ENCODE data around the gene ENTPD6.
"Not testable (repeated sequence)": the region's sequence is repeated elsewhere in the genome, so short reads cannot be mapped to it uniquely, and the experiment has no call there.

Gene ENTPD6

GRCh38 chr20:25195014-25195961 lies at the start of gene ENTPD6:
Gene ENTPD6 (plus strand): TSS chr20:25195712. CDS start chr20:25206537, 10,825 bp downstream.
- peak; percentile 94 to 95 for DNase-seq

GRCh38 chr20:25146976-25147375 lies 48.5 kb upstream of the ENTPD6 start:
- no peak for DNase-seq

GRCh38 chr20:25147716-25148115 lies 47.8 kb upstream of the ENTPD6 start:
- DNase-seq: no peak

- DNase-seq: peak; percentile 52 to 64
Measured at GRCh38 chr20:25148181-25148981, 47.1 kb upstream of the ENTPD6 start.

GRCh38 chr20:25148982-25149846 lies 46.3 kb upstream of the ENTPD6 start:
- DNase-seq: no peak

GRCh38 chr20:25150016-25150415 lies 45.5 kb upstream of the ENTPD6 start:
- DNase-seq: no peak

GRCh38 chr20:25158043-25158442 lies 37.5 kb upstream of the ENTPD6 start:
- no peak for DNase-seq

- no peak for DNase-seq
Measured at GRCh38 chr20:25160467-25160866, 35.0 kb upstream of the ENTPD6 start.

- DNase-seq: no peak
Measured at GRCh38 chr20:25160897-25161296, 34.6 kb upstream of the ENTPD6 start.

GRCh38 chr20:25165128-25165527 lies 30.4 kb upstream of the ENTPD6 start:
- DNase-seq: no peak

GRCh38 chr20:25166105-25166782 lies 29.3 kb upstream of the ENTPD6 start:
- DNase-seq: not testable (repeated sequence)

- DNase-seq: no peak
Measured at GRCh38 chr20:25173321-25173720, 22.2 kb upstream of the ENTPD6 start.

- no peak for DNase-seq
Measured at GRCh38 chr20:25173886-25174308, 21.6 kb upstream of the ENTPD6 start.

GRCh38 chr20:25176184-25176583 lies 19.3 kb upstream of the ENTPD6 start:
- DNase-seq: no peak

GRCh38 chr20:25177890-25178321 lies 17.6 kb upstream of the ENTPD6 start:
- no peak for DNase-seq

- DNase-seq: peak in 1 of 2 donors; percentile 54
Measured at GRCh38 chr20:25178563-25179438, 16.7 kb upstream of the ENTPD6 start.

- no peak for DNase-seq
Measured at GRCh38 chr20:25179439-25180089, 15.9 kb upstream of the ENTPD6 start.

- not testable (repeated sequence) for DNase-seq
Measured at GRCh38 chr20:25184391-25184790, 11.1 kb upstream of the ENTPD6 start.

- DNase-seq: no peak
Measured at GRCh38 chr20:25187220-25187619, 8.3 kb upstream of the ENTPD6 start.

- DNase-seq: no peak
Measured at GRCh38 chr20:25187635-25188034, 7.9 kb upstream of the ENTPD6 start.
